DND-41 (cell line): ENCODE measurements around the gene GSTO1.

ENCODE experiments used
- ATAC-seq: fragments of 200-7000 bp; cut with Tn5 transposase; 3 replicates; pipeline ENCODE4 v1.9.1; 2021; ENCODE audit warnings: low read depth; ENCODE audit not compliant: insufficient read depth
- DNase-seq: peaks from one replicate; pipeline ENCODE4 v3.0.0-alpha.2; 2020
- H2AFZ ChIP-seq: 2 replicates; pipeline ENCODE4 v1.6.0; 2012; ENCODE audit warnings: low read depth, low read length
- H3K27ac ChIP-seq: 2 replicates; pipeline ENCODE4 v1.5.1; 2012; ENCODE audit warnings: low read length, inconsistent platforms
- H3K27me3 ChIP-seq: fragments of 200-600 bp; sonication (generic); 2 replicates; pipeline ENCODE4 v1.6.0; 2012; ENCODE audit warnings: low read length, mild to moderate bottlenecking, inconsistent platforms; ENCODE audit not compliant: insufficient read depth, poor library complexity
- H3K36me3 ChIP-seq: 2 replicates; pipeline ENCODE4 v1.5.1; 2012; ENCODE audit warnings: low read length, inconsistent platforms; ENCODE audit not compliant: insufficient read depth
- H3K4me1 ChIP-seq: 2 replicates; pipeline ENCODE4 v1.5.1; 2012; ENCODE audit warnings: mild to moderate bottlenecking, low read length; ENCODE audit not compliant: insufficient read depth
- H3K4me2 ChIP-seq: 2 replicates; pipeline ENCODE4 v1.6.0; 2012; ENCODE audit warnings: mild to moderate bottlenecking, moderate library complexity, low read length, inconsistent platforms; ENCODE audit not compliant: insufficient read depth
- H3K4me3 ChIP-seq, 2 experiments: fragments of 200-600 bp in 1 of 2; shearing (Covaris generic) in 1 of 2; 2 replicates each; pipeline ENCODE4 v1.5.1; 2012 to 2016; ENCODE audit warnings: inconsistent platforms in 2 of 2, low read length in 2 of 2, mild to moderate bottlenecking in 2 of 2, low read depth in 1 of 2, moderate library complexity in 1 of 2
- H3K79me2 ChIP-seq: 2 replicates; pipeline ENCODE4 v1.6.0; 2012; ENCODE audit warnings: low read length, inconsistent platforms; ENCODE audit not compliant: insufficient read depth
- H3K9ac ChIP-seq: 2 replicates; pipeline ENCODE4 v1.6.0; 2012; ENCODE audit warnings: low read depth, mild to moderate bottlenecking, inconsistent platforms, low read length, moderate library complexity
- H3K9me3 ChIP-seq: 2 replicates; pipeline ENCODE4 v1.5.1; 2012; ENCODE audit warnings: low read length, moderate library complexity, mild to moderate bottlenecking, inconsistent platforms; ENCODE audit not compliant: insufficient read depth, severe bottlenecking
- H4K20me1 ChIP-seq: 2 replicates; pipeline ENCODE4 v1.6.0; 2012; ENCODE audit warnings: low read length; ENCODE audit not compliant: insufficient read depth
- EZH2 ChIP-seq: IDR thresholded peaks from 3 replicates; pipeline ENCODE4 v1.6.1; 2012; ENCODE audit warnings: borderline replicate concordance, low read depth, mild to moderate bottlenecking, moderate library complexity, low read length, inconsistent platforms; ENCODE audit not compliant: severe bottlenecking
- TF ChIP-seq, protein P1 (sequence below): IDR thresholded peaks from 2 replicates; pipeline ENCODE4 v1.5.1; 2012; ENCODE audit warnings: borderline replicate concordance, low read length, moderate library complexity, mild to moderate bottlenecking; ENCODE audit not compliant: poor library complexity, severe bottlenecking; ENCODE audit errors: extremely low read depth

The GSTO1 gene

DNA sequence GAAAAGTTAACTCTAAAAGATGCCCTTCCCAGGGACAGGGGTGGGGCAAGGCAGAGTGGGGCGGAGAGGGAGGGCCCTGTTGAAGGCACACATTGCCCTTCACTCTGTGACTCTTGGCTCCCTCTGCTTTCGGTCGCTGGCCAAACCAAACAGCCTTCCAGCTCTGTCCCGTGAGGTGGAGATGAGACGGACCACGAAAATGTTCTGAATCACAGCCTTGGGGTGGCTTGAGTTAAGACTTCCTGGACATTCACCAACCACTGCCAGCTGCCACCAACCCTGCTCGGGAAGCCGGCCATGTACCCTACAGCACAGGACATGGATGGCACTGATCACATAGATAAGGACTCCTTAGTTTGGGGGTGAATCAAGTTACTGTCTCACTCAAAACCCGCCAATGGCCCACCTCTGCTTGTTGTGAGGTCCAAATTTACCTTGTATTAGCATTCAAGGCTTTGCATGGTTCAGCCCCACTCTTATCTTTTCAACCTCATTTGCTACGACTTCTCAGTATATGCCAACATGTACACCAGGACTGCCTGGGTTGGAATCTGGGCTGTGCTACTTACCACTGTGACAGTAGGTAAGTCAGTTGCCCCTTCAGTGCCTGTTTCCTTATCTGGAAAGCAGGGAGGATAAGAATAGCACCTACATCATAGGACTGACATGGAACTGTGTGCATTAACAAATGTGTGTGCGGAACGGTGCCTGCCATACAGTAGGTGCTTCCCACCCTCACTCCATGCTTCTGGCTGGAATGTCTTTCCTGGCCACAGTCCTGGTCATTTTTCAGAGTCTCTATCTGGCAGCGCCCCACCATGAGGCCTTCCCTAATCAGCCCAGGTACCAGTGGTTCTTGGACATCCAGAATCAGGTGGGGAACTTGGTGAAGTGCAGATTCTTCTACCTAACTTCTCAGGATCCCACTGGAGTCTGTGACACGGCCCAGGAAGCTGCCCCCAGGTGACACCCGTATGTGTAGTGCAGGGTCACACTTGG lies 55.6 kb downstream of the GSTO1 start:
- Histone ChIP-seq H3K27me3 (no peaks in the 10 kb centered on the region), H3K36me3 (peaks cover 47% of the 10 kb centered on the region), H3K9me3 (no peaks in the 10 kb centered on the region), H3K4me3 (no peak overlapping the region), H3K4me1 (no peaks in the 10 kb centered on the region), H3K27ac (no peak overlapping the region), H3K9ac (no peak overlapping the region), H3K4me2 (no peak overlapping the region), H4K20me1 (peaks cover 56% of the 10 kb centered on the region), H2AFZ (no peak overlapping the region), H3K79me2 (no peaks in the 10 kb centered on the region)
- TF ChIP-seq, protein P1, sequence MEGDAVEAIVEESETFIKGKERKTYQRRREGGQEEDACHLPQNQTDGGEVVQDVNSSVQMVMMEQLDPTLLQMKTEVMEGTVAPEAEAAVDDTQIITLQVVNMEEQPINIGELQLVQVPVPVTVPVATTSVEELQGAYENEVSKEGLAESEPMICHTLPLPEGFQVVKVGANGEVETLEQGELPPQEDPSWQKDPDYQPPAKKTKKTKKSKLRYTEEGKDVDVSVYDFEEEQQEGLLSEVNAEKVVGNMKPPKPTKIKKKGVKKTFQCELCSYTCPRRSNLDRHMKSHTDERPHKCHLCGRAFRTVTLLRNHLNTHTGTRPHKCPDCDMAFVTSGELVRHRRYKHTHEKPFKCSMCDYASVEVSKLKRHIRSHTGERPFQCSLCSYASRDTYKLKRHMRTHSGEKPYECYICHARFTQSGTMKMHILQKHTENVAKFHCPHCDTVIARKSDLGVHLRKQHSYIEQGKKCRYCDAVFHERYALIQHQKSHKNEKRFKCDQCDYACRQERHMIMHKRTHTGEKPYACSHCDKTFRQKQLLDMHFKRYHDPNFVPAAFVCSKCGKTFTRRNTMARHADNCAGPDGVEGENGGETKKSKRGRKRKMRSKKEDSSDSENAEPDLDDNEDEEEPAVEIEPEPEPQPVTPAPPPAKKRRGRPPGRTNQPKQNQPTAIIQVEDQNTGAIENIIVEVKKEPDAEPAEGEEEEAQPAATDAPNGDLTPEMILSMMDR: no peak
- no peak for TF ChIP-seq EZH2
- no peak for DNase-seq
- ATAC-seq: no peak

DNA sequence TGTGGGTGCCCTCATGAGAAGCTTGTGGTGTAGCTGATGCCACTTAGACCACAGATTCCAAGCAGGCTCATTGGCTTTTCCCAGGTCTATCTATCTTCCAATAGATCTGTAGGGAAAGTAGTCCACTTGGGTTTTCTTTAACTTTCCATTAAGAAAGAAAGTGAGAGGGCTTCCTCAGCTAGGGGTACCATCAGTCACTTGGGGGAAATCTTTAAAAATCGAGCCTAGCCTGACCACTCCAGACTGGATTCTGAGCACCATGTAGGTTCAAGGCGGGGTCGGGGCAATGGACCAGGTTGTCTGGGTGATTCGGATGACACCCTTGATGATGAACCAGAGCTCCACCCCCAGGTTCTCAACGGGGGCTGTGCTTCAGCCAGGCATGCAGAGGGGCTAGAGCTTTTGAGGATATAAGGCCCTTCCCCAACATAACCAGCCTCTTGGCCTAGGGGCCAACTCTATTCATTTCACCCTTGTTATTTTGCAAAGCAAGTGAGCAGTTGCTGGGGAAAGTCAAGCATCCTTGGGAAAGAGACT lies 56.6 kb downstream of the GSTO1 start:
- H3K4me3 ChIP-seq: no peak overlapping the region
- H2AFZ ChIP-seq: no peak overlapping the region
- H4K20me1 ChIP-seq: peaks cover 66% of the 10 kb centered on the region
- H3K4me1 ChIP-seq: no peaks in the 10 kb centered on the region
- TF ChIP-seq, protein P1: no peak
- no peak for TF ChIP-seq EZH2
- H3K27ac ChIP-seq: no peak overlapping the region
- peaks cover 56% of the 10 kb centered on the region for H3K36me3 ChIP-seq
- no peak overlapping the region for H3K4me2 ChIP-seq
- H3K79me2 ChIP-seq: peaks cover under 1% of the 10 kb centered on the region; the same call in 1 of the 2 replicates
- no peaks in the 10 kb centered on the region for H3K27me3 ChIP-seq
- no peaks in the 10 kb centered on the region for H3K9me3 ChIP-seq
- H3K9ac ChIP-seq: no peak overlapping the region
- no peak for ATAC-seq
- DNase-seq: no peak

DNA sequence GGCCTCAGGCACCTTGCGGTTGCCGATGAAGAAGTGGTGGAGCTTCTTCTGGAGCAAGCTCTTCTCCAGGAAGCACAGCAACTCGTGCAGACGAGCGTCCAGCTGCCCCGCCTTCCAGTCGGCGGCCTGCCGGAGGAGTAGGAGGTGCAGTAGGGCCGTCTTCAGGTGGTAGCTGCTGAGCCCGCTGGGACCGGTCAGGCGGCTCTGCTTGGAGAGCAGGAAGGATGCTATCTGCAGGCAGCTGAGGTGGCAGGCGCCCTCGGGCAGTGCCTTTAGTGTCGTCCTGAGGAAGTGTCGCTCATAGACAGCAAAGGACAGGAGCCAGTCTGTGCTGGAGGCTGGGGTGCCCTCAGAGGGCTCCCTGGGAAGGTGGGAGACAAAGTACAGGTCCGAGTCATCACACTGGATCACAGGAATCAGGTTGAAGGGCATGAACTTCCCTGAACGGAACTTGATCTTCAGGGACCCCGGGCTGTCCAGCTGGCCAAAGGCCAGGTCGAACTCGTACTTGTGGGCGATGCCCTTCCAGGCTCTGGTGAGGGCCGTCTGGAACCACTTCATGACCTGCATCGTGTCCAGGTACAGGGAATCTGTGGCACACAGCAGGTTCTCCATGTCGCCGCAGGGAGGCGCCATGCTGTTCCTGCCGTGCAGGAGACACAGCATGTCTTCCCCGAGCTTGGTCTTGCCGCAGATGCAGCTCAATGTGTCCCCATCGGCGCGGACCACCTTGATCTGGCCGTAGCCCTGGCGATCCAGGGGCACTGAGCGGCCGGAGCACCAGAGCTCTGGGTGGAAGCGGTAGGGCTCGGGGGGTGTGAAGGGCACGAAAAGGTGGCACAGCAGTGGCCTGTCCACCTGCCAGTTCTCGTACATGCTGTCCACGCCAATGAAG lies 60.1 kb downstream of the GSTO1 start:
- no peak for ATAC-seq
- peaks cover 36% of the 10 kb centered on the region for H3K79me2 ChIP-seq
- TF ChIP-seq EZH2: no peak
- TF ChIP-seq, protein P1: no peak
- no peaks in the 10 kb centered on the region for H3K4me1 ChIP-seq
- no peak overlapping the region for H3K9ac ChIP-seq
- no peak overlapping the region for H3K4me3 ChIP-seq
- H3K27me3 ChIP-seq: no peaks in the 10 kb centered on the region
- peaks cover 57% of the 10 kb centered on the region for H3K36me3 ChIP-seq
- no peak for DNase-seq
- H3K4me2 ChIP-seq: no peak overlapping the region
- no peak overlapping the region for H2AFZ ChIP-seq
- no peak overlapping the region for H3K27ac ChIP-seq
- H3K9me3 ChIP-seq: no peaks in the 10 kb centered on the region
- H4K20me1 ChIP-seq: peaks cover 85% of the 10 kb centered on the region
